Tongue (tissue), 2 donors: ENCODE results near the gene RRP36. TPM values are rescaled to one million over a fixed set of nuclear protein-coding genes. Genes with fewer than 3 reads are reported as not detected.
"Not testable (repeated sequence)": the region's sequence is repeated elsewhere in the genome, so short reads cannot be mapped to it uniquely, and the experiment has no call there.

Experiments
- DNase-seq: peaks from one replicate; pipeline ENCODE4 v3.0.0-alpha.2; 2015
- total RNA-seq: library from RNA; depleted of rRNA; stranded (reverse); fragments of >200 nt; gene quantifications from one replicate; pipeline ENCODE4 v1.2.3, GENCODE V29; 2014

The RRP36 gene
- total RNA-seq, 1 donor from 2014 or later: 45.0 TPM

DNA sequence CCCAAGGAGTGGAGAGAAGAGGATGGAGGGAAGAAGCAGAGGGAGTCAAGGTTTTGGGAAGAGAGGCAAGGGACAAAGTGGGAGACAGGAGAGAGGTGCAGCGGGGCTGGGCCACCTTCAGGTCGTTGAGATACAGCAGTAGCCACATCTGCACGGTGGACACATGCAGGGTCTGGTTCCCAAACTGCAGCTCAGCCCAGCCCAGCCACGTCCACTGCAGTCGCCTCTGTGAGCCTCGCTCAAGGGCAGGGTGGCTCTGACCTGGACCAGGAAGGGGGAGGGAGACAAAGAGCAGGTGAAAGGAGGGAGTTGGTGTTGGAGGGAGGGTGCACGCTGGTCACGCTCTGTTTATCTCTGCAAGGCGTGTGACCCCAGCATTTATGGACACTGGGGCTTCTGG, 17.3 kb downstream of the RRP36 start:
- no peak for DNase-seq

GRCh38 chr6:43040542-43041257, 19.3 kb downstream of the RRP36 start:
- DNase-seq: no peak

DNA sequence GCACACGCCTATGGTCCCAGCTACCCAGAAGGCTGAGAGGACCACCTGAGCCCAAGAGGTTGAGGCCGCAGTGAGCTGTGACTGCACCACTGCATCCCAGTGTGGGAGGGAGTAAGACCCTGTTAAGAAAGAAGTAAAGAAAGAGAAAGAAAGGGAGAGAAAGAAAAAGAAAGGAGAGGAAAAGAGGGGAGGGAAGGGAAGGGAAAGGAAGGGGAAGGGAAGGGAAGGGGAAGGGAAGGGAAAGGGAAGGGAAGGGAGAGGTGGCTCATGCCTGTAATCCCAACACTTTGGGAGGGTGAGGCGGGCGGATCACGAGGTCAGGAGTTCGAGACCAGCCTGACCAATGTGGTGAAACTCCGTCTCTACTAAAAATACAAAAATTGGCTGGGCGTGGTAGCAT, 20.1 kb downstream of the RRP36 start:
- not testable (repeated sequence) for DNase-seq

DNA sequence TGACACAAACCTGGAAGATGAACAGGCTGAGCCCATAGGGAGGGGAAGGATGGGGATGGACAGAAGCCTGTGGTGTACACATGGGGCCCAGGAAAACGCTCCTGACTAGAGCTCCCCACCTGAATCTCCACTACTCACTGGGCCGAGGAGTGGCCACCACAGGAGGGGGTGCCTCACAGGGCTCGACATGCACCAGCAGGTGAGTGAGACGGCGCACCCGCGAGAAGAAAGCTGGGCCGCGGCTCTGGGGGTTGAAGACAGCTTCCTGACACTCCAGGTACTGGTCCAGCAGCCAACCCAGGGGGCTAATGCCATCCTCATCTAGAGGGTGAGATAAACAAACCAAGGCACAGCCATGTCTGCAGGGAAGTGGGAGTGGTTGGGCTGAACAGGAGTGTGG, 21.9 kb downstream of the RRP36 start:
- DNase-seq: no peak

- DNase-seq: no peak
Measured at GRCh38 chr6:43045371-43045930, 24.0 kb downstream of the RRP36 start.

- no peak for DNase-seq
Measured at GRCh38 chr6:43047998-43048397, 26.6 kb downstream of the RRP36 start.

GRCh38 chr6:43050981-43051380, 29.6 kb downstream of the RRP36 start:
- DNase-seq: no peak

DNA sequence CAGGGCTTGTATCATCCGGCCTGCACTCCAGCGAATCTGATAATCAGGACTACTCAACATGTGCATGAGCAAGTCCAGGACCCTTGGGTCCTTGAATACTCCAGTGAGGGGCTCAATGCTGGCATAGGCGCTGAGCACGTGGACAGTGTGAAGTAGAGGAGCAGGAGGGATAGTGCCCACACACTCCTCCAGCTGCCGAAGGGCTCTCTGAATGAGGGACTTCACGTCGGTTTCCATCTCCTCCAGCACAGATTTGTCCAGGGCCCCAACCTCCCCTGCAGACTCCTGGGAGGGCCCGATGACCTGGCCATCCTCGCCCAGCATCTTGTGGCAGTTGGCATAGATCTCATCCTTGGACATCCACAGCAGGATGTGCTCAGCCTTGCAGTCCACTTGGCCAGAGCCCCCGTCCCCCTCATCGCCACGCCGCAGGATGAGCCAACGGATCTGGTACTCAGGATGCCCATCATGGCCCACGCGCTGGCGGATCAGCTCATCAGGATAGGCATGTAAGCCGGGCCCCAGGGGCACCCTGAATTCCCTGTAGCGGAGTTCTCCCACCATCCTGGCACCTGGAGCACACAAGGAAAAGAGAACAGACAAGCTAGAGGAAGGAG, 30.9 kb downstream of the RRP36 start:
- no peak for DNase-seq

DNA sequence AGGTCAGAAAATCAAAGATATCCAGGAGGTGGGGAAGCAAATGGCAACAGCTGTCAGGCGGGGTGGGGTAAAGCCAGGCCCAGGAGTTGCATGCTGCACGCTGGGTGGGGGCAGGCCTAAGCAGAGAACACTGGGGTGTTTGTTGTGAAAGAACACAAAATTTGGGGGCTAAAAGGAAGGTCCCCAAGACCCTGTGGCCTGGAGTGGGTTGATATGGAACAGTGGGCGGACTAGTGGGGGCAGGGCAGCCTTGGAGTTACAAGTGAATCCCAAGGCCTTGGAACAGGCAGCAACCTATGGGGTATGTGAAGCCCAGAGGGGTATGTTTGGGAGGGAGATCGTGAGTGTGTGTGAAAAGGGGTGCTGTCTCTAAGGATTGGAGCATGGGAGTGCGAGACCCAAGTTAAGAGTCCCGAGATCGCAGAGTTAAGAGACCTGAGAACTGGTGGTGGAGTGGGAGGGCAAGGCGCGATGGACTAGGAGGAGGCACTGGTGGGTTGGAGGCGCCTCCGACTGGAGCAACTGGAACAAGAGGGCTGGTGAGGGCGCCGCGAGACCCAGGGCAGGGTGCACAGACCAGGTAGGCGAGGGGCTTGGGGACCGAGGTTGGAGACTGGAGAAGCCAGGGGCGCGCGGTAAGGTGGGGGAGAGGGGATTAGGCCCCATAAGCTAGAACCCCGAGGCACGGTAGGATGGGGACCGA, 31.6 kb downstream of the RRP36 start:
- DNase-seq: peak; percentile 73

GRCh38 chr6:43053545-43054205, 32.3 kb downstream of the RRP36 start, which contains the start of gene CUL7:
TSS of gene CUL7 (minus strand) at chr6:43053851. CDS start at chr6:43052788, 1,063 bp downstream.
- DNase-seq: peak; percentile 98

- no peak for DNase-seq
Measured at GRCh38 chr6:43054206-43054943, 33.0 kb downstream of the RRP36 start.

- DNase-seq: no peak
Measured at GRCh38 chr6:43055966-43056365, 34.5 kb downstream of the RRP36 start.

GRCh38 chr6:43058531-43058930, 37.1 kb downstream of the RRP36 start:
- DNase-seq: no peak

DNA sequence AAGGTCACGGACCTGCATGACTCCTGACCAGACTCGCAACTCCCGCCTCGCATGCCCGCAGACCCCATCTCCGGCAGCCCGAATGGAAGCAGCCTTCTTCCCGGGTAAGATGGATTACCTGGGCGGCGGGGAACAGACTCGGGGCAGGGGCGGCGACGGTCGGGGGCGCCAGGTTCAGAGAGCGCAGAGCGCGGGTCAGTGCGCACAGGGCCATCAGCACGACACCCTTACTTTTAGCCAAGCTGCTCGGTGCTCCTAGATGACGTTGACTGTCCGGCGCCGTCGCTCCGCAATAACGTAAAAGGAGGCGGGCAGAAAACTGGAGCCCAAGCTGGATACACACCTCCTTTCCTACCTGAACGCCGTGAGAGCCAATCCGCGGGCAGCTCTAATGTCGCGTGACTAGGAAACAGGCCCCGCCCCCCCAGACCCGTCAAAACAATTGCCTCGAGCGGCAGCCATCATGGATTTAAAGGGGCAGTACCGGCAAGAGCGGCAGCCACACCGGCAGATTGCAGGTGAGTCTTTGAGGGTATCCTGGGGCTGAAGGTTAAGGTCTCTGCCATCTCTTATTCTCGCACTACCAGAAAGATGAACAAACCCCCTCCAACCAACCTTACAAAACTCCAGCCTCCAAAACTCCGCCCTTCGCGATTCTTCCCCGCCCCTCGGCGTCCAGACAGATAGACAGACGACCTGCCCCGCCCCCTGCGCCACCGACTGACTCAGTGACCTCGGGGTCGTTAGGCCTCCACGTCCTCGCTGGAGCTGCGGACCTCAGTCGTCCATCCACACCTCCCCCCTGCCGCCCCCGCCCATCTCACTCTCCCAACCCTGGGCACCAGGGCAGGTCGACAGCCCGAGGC, 38.0 kb downstream of the RRP36 start, which contains the start of the genes KLC4 and MRPL2:
Gene KLC4, plus strand, starts transcription at position 464 of the 866 bp plus-strand sequence. CDS start 1,705 bp downstream, outside the sequence.
Gene MRPL2, minus strand, starts transcription at position 267 of the 866 bp plus-strand sequence. Its CDS starts 53 bp downstream, at position 214.
- DNase-seq: peak; percentile 100

DNA sequence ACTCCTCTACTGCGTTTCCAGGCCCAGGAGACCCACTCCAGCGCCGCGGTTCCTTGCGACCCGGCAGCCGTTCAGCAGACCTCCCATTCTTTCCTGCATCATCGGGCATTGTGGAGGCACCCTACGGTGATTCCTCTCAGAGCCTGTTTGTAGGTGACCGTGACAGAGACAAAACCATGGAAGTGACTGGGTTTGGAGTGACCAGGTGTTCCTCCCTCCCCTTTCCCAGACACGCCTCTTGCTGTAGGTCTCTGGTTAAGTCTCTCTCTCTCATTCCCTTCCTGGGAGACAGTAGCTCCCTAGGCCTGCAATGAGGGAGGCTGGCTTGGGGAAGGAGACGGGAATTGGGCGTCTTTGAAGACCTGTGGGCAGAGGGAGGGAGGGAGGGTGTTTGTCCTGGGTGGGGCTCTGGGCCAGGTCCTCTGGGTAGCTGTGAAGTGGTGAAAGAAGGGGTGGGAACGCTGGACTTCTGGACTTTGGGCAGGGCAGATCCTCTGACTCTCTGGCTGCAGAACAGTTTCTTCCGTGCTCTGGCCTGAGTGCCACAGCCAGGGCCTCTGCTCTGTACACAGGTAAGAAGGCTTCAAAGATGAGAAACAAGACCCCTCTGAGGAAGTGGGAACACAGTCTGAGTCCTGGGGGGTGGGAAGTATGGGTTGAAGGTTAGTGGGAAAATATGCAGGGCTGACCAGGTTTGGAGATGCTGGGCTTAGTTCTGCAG, 38.8 kb downstream of the RRP36 start:
- DNase-seq: no peak

DNA sequence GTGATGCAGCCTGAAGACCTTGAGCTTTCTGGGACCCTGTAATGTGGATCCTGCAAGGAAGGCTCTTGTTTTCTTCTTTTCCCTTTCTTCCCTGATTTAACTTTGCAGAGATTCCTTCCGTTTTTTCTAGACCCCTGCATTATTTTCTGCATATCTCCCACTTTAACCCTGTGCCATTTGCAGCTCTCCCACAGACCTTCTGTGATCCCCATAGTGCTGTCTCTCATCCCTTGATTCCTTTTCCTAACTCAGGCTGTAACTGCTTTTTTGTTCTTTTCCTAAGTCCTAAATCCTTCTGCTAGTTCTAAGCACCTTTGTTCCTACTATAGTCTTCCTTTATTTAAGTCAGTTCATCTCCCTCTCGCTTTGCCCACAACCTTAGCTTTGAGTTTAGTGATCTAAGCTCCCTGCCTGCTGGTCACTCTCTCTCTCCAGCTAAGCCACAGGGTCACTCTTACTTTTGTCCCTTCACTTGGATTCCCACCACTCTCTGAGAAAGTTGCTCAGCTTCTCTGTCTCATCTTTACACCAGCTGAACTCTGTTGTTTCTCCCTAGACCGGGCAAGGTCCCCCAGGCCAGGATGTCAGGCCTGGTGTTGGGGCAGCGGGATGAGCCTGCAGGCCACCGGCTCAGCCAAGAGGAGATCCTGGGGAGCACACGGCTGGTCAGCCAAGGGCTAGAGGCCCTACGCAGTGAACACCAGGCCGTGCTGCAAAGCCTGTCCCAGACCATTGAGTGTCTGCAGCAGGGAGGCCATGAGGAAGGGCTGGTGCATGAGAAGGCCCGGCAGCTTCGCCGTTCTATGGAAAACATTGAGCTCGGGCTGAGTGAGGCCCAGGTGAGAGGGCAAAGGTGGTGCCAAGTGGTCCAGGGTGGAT, 39.6 kb downstream of the RRP36 start:
- no peak for DNase-seq

- DNase-seq: no peak
Measured at GRCh38 chr6:43061861-43062260, 40.4 kb downstream of the RRP36 start.

GRCh38 chr6:43062818-43063217, 41.4 kb downstream of the RRP36 start:
- no peak for DNase-seq
